B cell (primary cell): ENCODE measurements around the gene FKBP1A.

Experiments
- CTCF ChIP-seq: fragments of 200-600 bp; IDR thresholded peaks from one replicate; pipeline ENCODE4 v1.8.0; 2022; ENCODE audit warnings: antibody characterized with exemption, mild to moderate bottlenecking
- EZH2 ChIP-seq: IDR thresholded peaks from 2 replicates; pipeline ENCODE4 v1.6.1; 2012; ENCODE audit warnings: borderline replicate concordance, low read depth, mild to moderate bottlenecking, moderate library complexity, low read length; ENCODE audit not compliant: insufficient read depth, poor library complexity, severe bottlenecking

GRCh38 chr20:1363522-1363921 is 29.3 kb downstream of the FKBP1A start:
- TF ChIP-seq CTCF, result no peak
- no peak for TF ChIP-seq EZH2
